Spleen (tissue), 7 donors: ENCODE data around the gene HAUS3.

Experiments used
- POLR2A ChIP-seq, 3 donors: fragments of 450-650 bp; IDR thresholded peaks; one replicate each; pipeline ENCODE4 v1.5.1; 2017; ENCODE audit warnings: antibody characterized with exemption in 3 of 3, mild to moderate bottlenecking in 1 of 3
- POLR2AphosphoS5 ChIP-seq, 3 donors: sonication (generic); formaldehyde crosslinking; IDR thresholded peaks; one replicate each; pipeline ENCODE4 v1.5.1; 2017; ENCODE audit warnings: antibody characterized with exemption in 3 of 3
- TF ChIP-seq, protein P1 (sequence below), 11 experiments: fragments of 200-600 bp in 7 of 11; fragments of 450-650 bp in 4 of 11; sonication (generic) in 4 of 11; IDR thresholded peaks in 8 of 11; conservative IDR thresholded peaks in 3 of 11; 1 replicate in 7 of 11; 2 replicates in 4 of 11; pipeline versions ENCODE4 v1.4.0 to v1.8.0; 2016 to 2021; ENCODE audit warnings: antibody characterized with exemption in 11 of 11, inconsistent platforms in 4 of 11, mild to moderate bottlenecking in 1 of 11
- donor health status: DM: no; HTN: no; CAD: no; lungs with moderate emphysema.
- donor health status: DM: no; HTN: no; CAD: no.
- donor health status: DM: no; HTN: no; CAD: no.

- TF ChIP-seq POLR2AphosphoS5 (IDR thresholded peaks at IDR 0.05) = no peak
- TF ChIP-seq, protein P1, sequence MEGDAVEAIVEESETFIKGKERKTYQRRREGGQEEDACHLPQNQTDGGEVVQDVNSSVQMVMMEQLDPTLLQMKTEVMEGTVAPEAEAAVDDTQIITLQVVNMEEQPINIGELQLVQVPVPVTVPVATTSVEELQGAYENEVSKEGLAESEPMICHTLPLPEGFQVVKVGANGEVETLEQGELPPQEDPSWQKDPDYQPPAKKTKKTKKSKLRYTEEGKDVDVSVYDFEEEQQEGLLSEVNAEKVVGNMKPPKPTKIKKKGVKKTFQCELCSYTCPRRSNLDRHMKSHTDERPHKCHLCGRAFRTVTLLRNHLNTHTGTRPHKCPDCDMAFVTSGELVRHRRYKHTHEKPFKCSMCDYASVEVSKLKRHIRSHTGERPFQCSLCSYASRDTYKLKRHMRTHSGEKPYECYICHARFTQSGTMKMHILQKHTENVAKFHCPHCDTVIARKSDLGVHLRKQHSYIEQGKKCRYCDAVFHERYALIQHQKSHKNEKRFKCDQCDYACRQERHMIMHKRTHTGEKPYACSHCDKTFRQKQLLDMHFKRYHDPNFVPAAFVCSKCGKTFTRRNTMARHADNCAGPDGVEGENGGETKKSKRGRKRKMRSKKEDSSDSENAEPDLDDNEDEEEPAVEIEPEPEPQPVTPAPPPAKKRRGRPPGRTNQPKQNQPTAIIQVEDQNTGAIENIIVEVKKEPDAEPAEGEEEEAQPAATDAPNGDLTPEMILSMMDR (IDR thresholded peaks at IDR 0.05 in 8 of 11, conservative IDR thresholded peaks at IDR 0.05 in 3 of 11) = no peak
- TF ChIP-seq POLR2A (IDR thresholded peaks at IDR 0.05) = no peak
Observed at GRCh38 chr4:2251073-2251794, 9.3 kb upstream of the HAUS3 start.
